HG03575 (cell line): Measurements from ENCODE around the gene GANC.
"Not testable (repeated sequence)": the region's sequence is repeated elsewhere in the genome, so short reads cannot be mapped to it uniquely, and the experiment has no call there.

Source experiments
- ATAC-seq: cut with Tn5 transposase; IDR thresholded peaks from one replicate; pipeline ENCODE4 v1.9.1; 2021; ENCODE audit not compliant: unreplicated experiment, insufficient number of reproducible peaks, low FRiP score; ENCODE audit errors: extremely low read depth

The GANC gene

GRCh38 chr15:42279234-42279723 lies 6.3 kb downstream of the GANC start:
- ATAC-seq = no peak

GRCh38 chr15:42282344-42282743 lies 9.3 kb downstream of the GANC start:
- ATAC-seq = no peak

- ATAC-seq = no peak
Measured at GRCh38 chr15:42282926-42283325, 9.9 kb downstream of the GANC start.

GRCh38 chr15:42283671-42284070 lies 10.7 kb downstream of the GANC start:
- no peak for ATAC-seq

GRCh38 chr15:42284551-42284950 lies 11.6 kb downstream of the GANC start:
- ATAC-seq = no peak

GRCh38 chr15:42285034-42285433 lies 12.0 kb downstream of the GANC start:
- ATAC-seq = no peak

- ATAC-seq = no peak
Measured at GRCh38 chr15:42286445-42287029, 13.5 kb downstream of the GANC start.

GRCh38 chr15:42287931-42288330 lies 14.9 kb downstream of the GANC start:
- no peak for ATAC-seq

- ATAC-seq = no peak
Measured at GRCh38 chr15:42289166-42289565, 16.2 kb downstream of the GANC start.

GRCh38 chr15:42301004-42301403 lies 28.0 kb downstream of the GANC start:
- ATAC-seq = not testable (repeated sequence)

- no peak for ATAC-seq
Measured at GRCh38 chr15:42306681-42307080, 33.7 kb downstream of the GANC start.

GRCh38 chr15:42313463-42313862 lies 40.5 kb downstream of the GANC start:
- ATAC-seq = no peak

- no peak for ATAC-seq
Measured at GRCh38 chr15:42314818-42315217, 41.8 kb downstream of the GANC start.

- ATAC-seq = no peak
Measured at GRCh38 chr15:42315521-42315920, 42.5 kb downstream of the GANC start.

- ATAC-seq = not testable (repeated sequence)
Measured at GRCh38 chr15:42316282-42316805, 43.3 kb downstream of the GANC start.

- ATAC-seq = no peak
Measured at GRCh38 chr15:42319206-42319605, 46.2 kb downstream of the GANC start.

GRCh38 chr15:42324308-42324707 lies 51.3 kb downstream of the GANC start:
- ATAC-seq = no peak

GRCh38 chr15:42329161-42329560 lies 56.2 kb downstream of the GANC start:
- ATAC-seq = no peak

GRCh38 chr15:42329992-42330391 lies 57.0 kb downstream of the GANC start:
- no peak for ATAC-seq

- ATAC-seq = no peak
Measured at GRCh38 chr15:42331235-42331634, 58.2 kb downstream of the GANC start.

GRCh38 chr15:42332331-42332730 lies 59.3 kb downstream of the GANC start:
- ATAC-seq = no peak
